SK-N-SH (cell line): ENCODE measurements around the gene ATP13A3. TPM values are rescaled to one million over a fixed set of nuclear protein-coding genes. Genes with fewer than 3 reads are reported as not detected.

Source experiments
- CTCF ChIA-PET: fragments of 300-600, 350-600 bp; formaldehyde crosslinking; extraction: SDS; loops from one replicate; lab custom pipeline; 2021; lab: Yijun Ruan, JAX
- POLR2A ChIA-PET: fragments of 350-600 bp; sonication (Branson Sonifier 250); formaldehyde crosslinking; extraction: SDS; loops from one replicate; lab custom pipeline; 2020; ENCODE audit warnings: antibody characterized with exemption, inconsistent platforms; lab: Yijun Ruan, JAX
- DNase-seq: peaks from one replicate; pipeline ENCODE4 v3.0.0; 2012
- H2AFZ ChIP-seq: fragments of 200-600 bp; sonication (generic); 2 replicates; pipeline ENCODE4 v1.8.1; 2016; ENCODE audit warnings: antibody characterized with exemption, mild to moderate bottlenecking, low read depth
- H3F3A ChIP-seq: fragments of 200-600 bp; sonication (generic); replicated peaks from 2 replicates; pipeline ENCODE3; 2016; ENCODE audit warnings: antibody characterized with exemption, mild to moderate bottlenecking; ENCODE audit not compliant: insufficient read depth
- H3K27ac ChIP-seq, 2 experiments: fragments of 200-500 bp in 1 of 2; fragments of 200-600 bp in 1 of 2; sonication (Bioruptor generic) in 1 of 2; sonication (generic), shearing (Covaris generic) in 1 of 2; 2 replicates each; pipeline versions ENCODE4 v1.5.1 to v1.6.1; 2014 to 2016; ENCODE audit warnings: low read depth in 2 of 2, inconsistent platforms in 1 of 2, low read length in 1 of 2, mild to moderate bottlenecking in 1 of 2, mixed read lengths in 1 of 2
- H3K27me3 ChIP-seq: fragments of 200-600 bp; sonication (generic), shearing (Covaris generic); 2 replicates; pipeline ENCODE4 v1.6.1; 2016; ENCODE audit warnings: mixed run types; ENCODE audit not compliant: insufficient read depth
- H3K36me3 ChIP-seq, 2 experiments: fragments of 200-500 bp in 1 of 2; fragments of 200-600 bp in 1 of 2; sonication (Bioruptor generic) in 1 of 2; sonication (generic) in 1 of 2; replicated peaks in 1 of 2; 2 replicates each; pipeline versions ENCODE3 to v1.5.1; 2014 to 2016; ENCODE audit warnings: low read length in 1 of 2, mild to moderate bottlenecking in 1 of 2; ENCODE audit not compliant: insufficient read depth in 2 of 2, control insufficient read depth in 1 of 2
- H3K4me1 ChIP-seq, 2 experiments: fragments of 200-500 bp in 1 of 2; fragments of 200-600 bp in 1 of 2; sonication (Bioruptor generic) in 1 of 2; sonication (generic), shearing (Covaris generic) in 1 of 2; 2 replicates each; pipeline versions ENCODE4 v1.5.1 to v1.6.1; 2014 to 2016; ENCODE audit warnings: low read depth in 1 of 2, low read length in 1 of 2, mixed run types in 1 of 2; ENCODE audit not compliant: insufficient read depth in 2 of 2, control insufficient read depth in 1 of 2
- H3K4me2 ChIP-seq: fragments of 200-600 bp; sonication (generic), shearing (Covaris generic); 2 replicates; pipeline ENCODE4 v1.6.1; 2017; ENCODE audit warnings: mixed run types
- H3K4me3 ChIP-seq, 2 experiments: fragments of 200-500 bp in 1 of 2; fragments of 200-600 bp in 1 of 2; sonication (Bioruptor generic) in 1 of 2; sonication (generic), shearing (Covaris generic) in 1 of 2; 2 replicates each; pipeline versions ENCODE4 v1.5.1 to v1.8.1; 2014 to 2016; ENCODE audit warnings: low read depth in 2 of 2, inconsistent platforms in 1 of 2, low read length in 1 of 2, mild to moderate bottlenecking in 1 of 2, mixed read lengths in 1 of 2, moderate library complexity in 1 of 2
- H3K79me2 ChIP-seq: fragments of 200-600 bp; sonication (generic); 2 replicates; pipeline ENCODE4 v1.8.1; 2017; ENCODE audit warnings: mild to moderate bottlenecking; ENCODE audit not compliant: insufficient read depth
- H3K9ac ChIP-seq: fragments of 200-600 bp; sonication (generic); 2 replicates; pipeline ENCODE4 v1.6.1; 2017; ENCODE audit warnings: mixed run types
- H3K9me2 ChIP-seq: fragments of 200-600 bp; sonication (generic); 2 replicates; pipeline ENCODE4 v1.6.1; 2017; ENCODE audit warnings: mixed run types
- H3K9me3 ChIP-seq: fragments of 200-600 bp; sonication (generic); 2 replicates; pipeline ENCODE4 v1.6.1; 2017; ENCODE audit warnings: mixed run types, mild to moderate bottlenecking, moderate library complexity
- H4K20me1 ChIP-seq: fragments of 200-600 bp; sonication (generic); 2 replicates; pipeline ENCODE4 v1.6.1; 2017; ENCODE audit warnings: mild to moderate bottlenecking, mixed run types; ENCODE audit not compliant: insufficient read depth
- ELF1 ChIP-seq: IDR thresholded peaks from 2 replicates; pipeline ENCODE4 v1.4.0; 2012
- FOSL2 ChIP-seq: IDR thresholded peaks from 2 replicates; pipeline ENCODE4 v1.4.0; 2012; ENCODE audit warnings: low read depth, mild to moderate bottlenecking, moderate library complexity, borderline replicate concordance
- FOXM1 ChIP-seq: IDR thresholded peaks from 2 replicates; pipeline ENCODE4 v1.4.0; 2012; ENCODE audit warnings: low read depth, mild to moderate bottlenecking
- GABPA ChIP-seq: IDR thresholded peaks from 2 replicates; pipeline ENCODE4 v1.4.0; 2012; ENCODE audit warnings: low read depth, mild to moderate bottlenecking
- GATA2 ChIP-seq: sonication (generic); formaldehyde crosslinking; IDR thresholded peaks from 2 replicates; pipeline ENCODE4 v1.5.0; 2020; ENCODE audit warnings: mild to moderate bottlenecking, missing genetic modification reagents
- IRF3 ChIP-seq: fragments of 150-350 bp; IDR thresholded peaks from 2 replicates; pipeline ENCODE4 v1.6.1; 2016; ENCODE audit warnings: mild to moderate bottlenecking, low read depth, low read length
- JUND ChIP-seq: IDR thresholded peaks from 2 replicates; pipeline ENCODE4 v1.4.0; 2012
- MXI1 ChIP-seq: IDR thresholded peaks from 2 replicates; pipeline ENCODE4 v1.6.1; 2012; ENCODE audit warnings: mild to moderate bottlenecking, low read depth, low read length, improper control_type of control experiment
- PBX3 ChIP-seq: IDR thresholded peaks from 2 replicates; pipeline ENCODE4; 2012
- POLR2AphosphoS5 ChIP-seq: IDR thresholded peaks from 2 replicates; pipeline ENCODE4 v1.6.1; 2012; ENCODE audit warnings: low read depth, low read length
- RFX5 ChIP-seq: IDR thresholded peaks from 2 replicates; pipeline ENCODE4 v1.6.1; 2012; ENCODE audit warnings: mild to moderate bottlenecking, improper control_type of control experiment, low read length
- RXRA ChIP-seq: IDR thresholded peaks from 2 replicates; pipeline ENCODE4 v1.4.0; 2012; ENCODE audit warnings: low read depth, mild to moderate bottlenecking, borderline replicate concordance
- SIN3A ChIP-seq: IDR thresholded peaks from 2 replicates; pipeline ENCODE4 v1.6.1; 2012; ENCODE audit warnings: low read depth, mild to moderate bottlenecking, low read length, moderate library complexity, borderline replicate concordance
- TEAD4 ChIP-seq: IDR thresholded peaks from 2 replicates; pipeline ENCODE4 v1.4.0; 2012; ENCODE audit warnings: mild to moderate bottlenecking, borderline replicate concordance; ENCODE audit not compliant: insufficient read depth
- YY1 ChIP-seq: IDR thresholded peaks from 2 replicates; pipeline ENCODE4 v1.4.0; 2012; ENCODE audit warnings: low read depth, mild to moderate bottlenecking
- ZBTB33 ChIP-seq: IDR thresholded peaks from 2 replicates; pipeline ENCODE4 v1.4.0; 2012; ENCODE audit warnings: low read depth, borderline replicate concordance
- WGBS: methylation state at CpG from one replicate; pipeline ENCODE4 v1.1.6; 2017; ENCODE audit warnings: low lambda C conversion rate; 5-methylcytosine and 5-hydroxymethylcytosine counted together
- polyA plus RNA-seq, 3 experiments: library from polyadenylated mRNA; depleted of rRNA; stranded (reverse); fragments of >200 nt; gene quantifications; 2 replicates each; pipeline ENCODE4 v1.2.3, GENCODE V29; 2012
- TF ChIP-seq, protein P1 (sequence below): IDR thresholded peaks from 2 replicates; pipeline ENCODE4 v1.6.1; 2012; ENCODE audit warnings: mild to moderate bottlenecking, low read depth, low read length, moderate library complexity
- TF ChIP-seq, protein P2 (sequence below): fragments of 150-350 bp; IDR thresholded peaks from 2 replicates; pipeline ENCODE4 v1.6.1; 2017; ENCODE audit warnings: antibody characterized with exemption, low read length, low read depth, borderline replicate concordance
- TF ChIP-seq, protein P3 (sequence below): IDR thresholded peaks from 2 replicates; pipeline ENCODE4 v1.4.0; 2012; ENCODE audit warnings: low read depth, borderline replicate concordance

ATP13A3 gene
- polyA plus RNA-seq, 1 of the 3 experiments (the other 2 are of a cell fraction), result 48.2 TPM

- DNase-seq, result no peak
- WGBS, result 70% methylated on average over 7 of the region's 7 CpGs
- Histone ChIP-seq H3F3A (no peaks in the 10 kb centered on the region), H3K4me3 (no peak overlapping the region), H3K9me2 (no peaks in the 10 kb centered on the region), H3K36me3 (no peaks in the 10 kb centered on the region), H3K79me2 (no peaks in the 10 kb centered on the region), H3K27me3 (no peaks in the 10 kb centered on the region), H3K27ac (no peak overlapping the region), H3K9ac (no peak overlapping the region), H3K4me1 (peaks cover 0 to 1% of the 10 kb centered on the region in 2 experiments; a peak in 1 of 4 replicates), H4K20me1 (no peaks in the 10 kb centered on the region), H2AFZ (no peak overlapping the region), H3K9me3 (no peaks in the 10 kb centered on the region; the same call in 1 of the 2 replicates), H3K4me2 (no peak overlapping the region)
- TF ChIP-seq ZBTB33 (no peak), SIN3A (no peak), ELF1 (no peak), POLR2AphosphoS5 (no peak), RFX5 (no peak), YY1 (no peak), PBX3 (no peak), GATA2 (CRISPR knock-in tag) (no peak), TEAD4 (no peak), RXRA (no peak), JUND (no peak), FOXM1 (no peak), GABPA (no peak), FOSL2 (no peak), MXI1 (no peak), IRF3 (no peak)
- TF ChIP-seq, protein P1, sequence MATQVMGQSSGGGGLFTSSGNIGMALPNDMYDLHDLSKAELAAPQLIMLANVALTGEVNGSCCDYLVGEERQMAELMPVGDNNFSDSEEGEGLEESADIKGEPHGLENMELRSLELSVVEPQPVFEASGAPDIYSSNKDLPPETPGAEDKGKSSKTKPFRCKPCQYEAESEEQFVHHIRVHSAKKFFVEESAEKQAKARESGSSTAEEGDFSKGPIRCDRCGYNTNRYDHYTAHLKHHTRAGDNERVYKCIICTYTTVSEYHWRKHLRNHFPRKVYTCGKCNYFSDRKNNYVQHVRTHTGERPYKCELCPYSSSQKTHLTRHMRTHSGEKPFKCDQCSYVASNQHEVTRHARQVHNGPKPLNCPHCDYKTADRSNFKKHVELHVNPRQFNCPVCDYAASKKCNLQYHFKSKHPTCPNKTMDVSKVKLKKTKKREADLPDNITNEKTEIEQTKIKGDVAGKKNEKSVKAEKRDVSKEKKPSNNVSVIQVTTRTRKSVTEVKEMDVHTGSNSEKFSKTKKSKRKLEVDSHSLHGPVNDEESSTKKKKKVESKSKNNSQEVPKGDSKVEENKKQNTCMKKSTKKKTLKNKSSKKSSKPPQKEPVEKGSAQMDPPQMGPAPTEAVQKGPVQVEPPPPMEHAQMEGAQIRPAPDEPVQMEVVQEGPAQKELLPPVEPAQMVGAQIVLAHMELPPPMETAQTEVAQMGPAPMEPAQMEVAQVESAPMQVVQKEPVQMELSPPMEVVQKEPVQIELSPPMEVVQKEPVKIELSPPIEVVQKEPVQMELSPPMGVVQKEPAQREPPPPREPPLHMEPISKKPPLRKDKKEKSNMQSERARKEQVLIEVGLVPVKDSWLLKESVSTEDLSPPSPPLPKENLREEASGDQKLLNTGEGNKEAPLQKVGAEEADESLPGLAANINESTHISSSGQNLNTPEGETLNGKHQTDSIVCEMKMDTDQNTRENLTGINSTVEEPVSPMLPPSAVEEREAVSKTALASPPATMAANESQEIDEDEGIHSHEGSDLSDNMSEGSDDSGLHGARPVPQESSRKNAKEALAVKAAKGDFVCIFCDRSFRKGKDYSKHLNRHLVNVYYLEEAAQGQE, result no peak
- TF ChIP-seq, protein P2, sequence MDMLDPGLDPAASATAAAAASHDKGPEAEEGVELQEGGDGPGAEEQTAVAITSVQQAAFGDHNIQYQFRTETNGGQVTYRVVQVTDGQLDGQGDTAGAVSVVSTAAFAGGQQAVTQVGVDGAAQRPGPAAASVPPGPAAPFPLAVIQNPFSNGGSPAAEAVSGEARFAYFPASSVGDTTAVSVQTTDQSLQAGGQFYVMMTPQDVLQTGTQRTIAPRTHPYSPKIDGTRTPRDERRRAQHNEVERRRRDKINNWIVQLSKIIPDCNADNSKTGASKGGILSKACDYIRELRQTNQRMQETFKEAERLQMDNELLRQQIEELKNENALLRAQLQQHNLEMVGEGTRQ, result no peak
- TF ChIP-seq, protein P3, sequence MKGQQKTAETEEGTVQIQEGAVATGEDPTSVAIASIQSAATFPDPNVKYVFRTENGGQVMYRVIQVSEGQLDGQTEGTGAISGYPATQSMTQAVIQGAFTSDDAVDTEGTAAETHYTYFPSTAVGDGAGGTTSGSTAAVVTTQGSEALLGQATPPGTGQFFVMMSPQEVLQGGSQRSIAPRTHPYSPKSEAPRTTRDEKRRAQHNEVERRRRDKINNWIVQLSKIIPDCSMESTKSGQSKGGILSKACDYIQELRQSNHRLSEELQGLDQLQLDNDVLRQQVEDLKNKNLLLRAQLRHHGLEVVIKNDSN, result no peak
- ChIA-PET CTCF (interaction anchor here (0.9 to 2.0 kb wide), 5 partner anchors 10 to 53 kb away, joined by 3 to 7 read pairs (median 4); no protein-coding TSS in a partner anchor), POLR2A (no interaction called here)
These were observed 100.2 kb downstream of the ATP13A3 start for GRCh38 chr3:194386648-194387047.
